GM23248 (cell line): ENCODE measurements around the gene TPM4.

Source experiments
- EZH2 ChIP-seq: fragments of 200-600 bp; sonication (generic); IDR thresholded peaks from 2 replicates; pipeline ENCODE4 v1.6.1; 2018; ENCODE audit warnings: antibody characterized with exemption, mild to moderate bottlenecking; ENCODE audit not compliant: insufficient read depth, poor library complexity, severe bottlenecking
- EZH2phosphoT487 ChIP-seq: fragments of 200-600 bp; sonication (generic); IDR thresholded peaks from 2 replicates; pipeline ENCODE4 v1.6.1; 2018; ENCODE audit warnings: antibody characterized with exemption, moderate library complexity, mild to moderate bottlenecking, low read depth; ENCODE audit not compliant: insufficient read depth

DNA sequence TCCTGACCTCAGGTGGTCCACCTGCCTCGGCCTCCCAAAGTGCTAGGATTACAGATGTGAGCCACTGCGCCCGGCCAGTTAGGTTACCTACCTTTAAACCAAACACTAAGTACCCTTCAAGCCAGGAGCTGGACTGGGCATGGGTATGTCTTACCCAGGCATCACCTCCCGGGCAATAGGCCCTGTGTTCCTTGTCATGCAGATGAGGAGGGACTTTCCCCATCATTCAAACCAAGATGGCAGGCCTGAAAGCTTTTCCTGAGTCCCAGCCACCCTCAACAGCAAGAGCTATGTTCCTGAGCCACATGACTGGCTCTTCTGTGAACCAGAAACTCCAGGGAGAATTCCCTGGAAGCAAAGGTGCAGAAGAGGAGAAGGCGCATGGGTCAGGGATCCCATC is 44.8 kb downstream of the TPM4 start:
- TF ChIP-seq EZH2phosphoT487 (no peak), EZH2 (no peak)
